Occipital lobe (tissue), 2 donors: ENCODE results near the gene FBXW7. TPM values are rescaled to one million over a fixed set of nuclear protein-coding genes. Genes with fewer than 3 reads are reported as not detected.

Experiments
- DNase-seq: peaks from one replicate; lab custom pipeline; 2025; lab: John Stamatoyannopoulos, UW
- total RNA-seq: library from RNA; depleted of rRNA; stranded (reverse); fragments of >200 nt; gene quantifications from one replicate; pipeline ENCODE4 v1.2.3, GENCODE V29; 2014

FBXW7 gene, protein sequence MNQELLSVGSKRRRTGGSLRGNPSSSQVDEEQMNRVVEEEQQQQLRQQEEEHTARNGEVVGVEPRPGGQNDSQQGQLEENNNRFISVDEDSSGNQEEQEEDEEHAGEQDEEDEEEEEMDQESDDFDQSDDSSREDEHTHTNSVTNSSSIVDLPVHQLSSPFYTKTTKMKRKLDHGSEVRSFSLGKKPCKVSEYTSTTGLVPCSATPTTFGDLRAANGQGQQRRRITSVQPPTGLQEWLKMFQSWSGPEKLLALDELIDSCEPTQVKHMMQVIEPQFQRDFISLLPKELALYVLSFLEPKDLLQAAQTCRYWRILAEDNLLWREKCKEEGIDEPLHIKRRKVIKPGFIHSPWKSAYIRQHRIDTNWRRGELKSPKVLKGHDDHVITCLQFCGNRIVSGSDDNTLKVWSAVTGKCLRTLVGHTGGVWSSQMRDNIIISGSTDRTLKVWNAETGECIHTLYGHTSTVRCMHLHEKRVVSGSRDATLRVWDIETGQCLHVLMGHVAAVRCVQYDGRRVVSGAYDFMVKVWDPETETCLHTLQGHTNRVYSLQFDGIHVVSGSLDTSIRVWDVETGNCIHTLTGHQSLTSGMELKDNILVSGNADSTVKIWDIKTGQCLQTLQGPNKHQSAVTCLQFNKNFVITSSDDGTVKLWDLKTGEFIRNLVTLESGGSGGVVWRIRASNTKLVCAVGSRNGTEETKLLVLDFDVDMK
- 285 TPM for total RNA-seq

GRCh38 chr4:152535903-152536544 lies at the start of gene FBXW7:
Gene FBXW7 (minus strand): TSS chr4:152536092. CDS start chr4:152411803, 124,289 bp downstream.
- peak; percentile 99 for DNase-seq

- DNase-seq: no peak
These were observed 49.1 kb upstream of the FBXW7 start for GRCh38 chr4:152585023-152585441.

- DNase-seq: no peak
These were observed 45.8 kb upstream of the FBXW7 start for GRCh38 chr4:152581536-152582160.

- DNase-seq: no peak
These were observed 44.0 kb upstream of the FBXW7 start for GRCh38 chr4:152579916-152580315.

DNA sequence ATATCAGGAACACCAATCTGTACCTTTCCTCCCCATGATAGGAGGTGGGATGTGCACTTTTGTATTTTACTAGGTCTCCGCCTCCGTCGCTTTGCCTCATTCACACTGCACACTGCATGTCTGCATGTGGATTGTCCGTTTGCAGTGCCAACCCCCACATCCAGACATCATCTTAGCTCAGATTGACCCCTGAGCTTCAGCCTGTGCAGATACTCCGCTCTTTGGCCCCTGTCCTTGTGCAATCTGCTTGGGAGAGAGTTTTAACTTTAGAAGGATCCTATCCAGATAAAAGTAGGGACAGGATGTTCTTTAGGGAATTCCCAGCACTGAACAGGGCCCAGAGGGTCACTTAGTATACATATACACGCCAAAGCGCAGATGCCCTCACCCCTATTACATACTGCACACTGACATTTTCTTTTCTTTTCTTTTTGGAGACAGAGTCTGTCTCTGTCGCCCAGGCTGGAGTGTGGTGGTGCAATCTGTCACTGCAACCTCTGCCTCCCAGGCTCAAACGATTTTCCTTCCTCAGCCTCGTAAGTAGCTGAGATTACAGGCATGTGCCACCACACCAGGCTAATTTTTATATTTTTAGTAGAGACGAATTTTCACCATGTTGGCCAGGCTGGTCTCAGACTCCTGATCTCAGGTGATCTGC lies 43.3 kb upstream of the FBXW7 start:
- DNase-seq: no peak

DNA sequence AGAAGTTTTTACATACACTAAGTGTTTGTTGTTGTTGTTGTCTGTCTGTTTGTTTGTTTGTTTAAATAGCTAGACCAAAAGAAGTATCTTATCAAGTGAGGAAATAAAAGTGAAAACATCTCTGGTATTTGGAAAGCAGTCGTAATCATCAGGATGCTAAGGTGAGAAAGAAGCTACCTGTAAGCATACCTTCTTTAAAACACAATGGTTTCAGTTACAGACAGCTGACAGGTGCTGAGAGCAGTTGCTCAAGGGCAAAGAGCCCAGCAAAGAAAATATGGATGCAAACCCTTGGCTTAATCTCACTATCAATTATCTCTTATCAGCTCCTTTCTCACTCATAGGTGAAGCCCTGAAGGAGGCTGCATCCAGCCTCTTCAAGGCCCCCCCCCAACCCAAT lies 42.8 kb upstream of the FBXW7 start:
- no peak for DNase-seq

- DNase-seq: no peak
These were observed 42.0 kb upstream of the FBXW7 start for GRCh38 chr4:152577708-152578396.

DNA sequence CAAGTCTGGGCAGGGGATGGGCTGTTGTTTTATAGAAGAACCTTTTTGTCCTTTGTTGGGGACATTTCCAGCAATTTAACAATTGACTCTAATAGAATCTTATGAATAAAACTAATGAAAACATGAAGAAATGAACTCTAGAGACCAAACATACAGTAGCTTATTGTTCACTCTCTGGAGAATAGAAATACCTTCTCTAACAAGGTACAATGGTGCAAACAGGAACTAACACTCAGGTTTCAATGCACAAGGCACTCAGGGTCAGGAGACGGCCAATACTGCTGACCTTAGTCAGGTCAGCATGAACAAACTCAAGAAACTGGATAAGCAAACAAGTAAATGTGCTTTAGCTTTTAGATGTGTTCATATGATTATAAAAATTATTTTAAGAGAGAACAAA lies 39.6 kb upstream of the FBXW7 start:
- DNase-seq: no peak

DNA sequence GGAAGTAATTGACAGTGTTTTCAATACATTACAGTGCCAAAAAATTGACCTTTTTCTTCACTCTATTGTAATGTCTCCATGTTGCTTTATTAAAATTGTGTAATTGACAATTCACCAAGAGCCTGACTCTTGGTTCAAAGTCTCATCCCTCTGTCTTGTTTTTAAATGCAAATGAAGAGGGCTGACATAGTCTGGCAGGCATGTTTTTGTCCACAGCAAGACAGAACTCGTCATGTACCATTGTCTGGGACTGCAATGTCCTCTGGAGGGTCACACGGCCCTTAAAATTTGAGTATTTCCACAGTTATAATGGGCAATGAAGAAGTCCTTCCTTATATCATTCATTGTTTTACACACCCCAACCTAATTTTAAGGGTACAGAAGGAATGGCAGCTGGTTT lies 38.0 kb upstream of the FBXW7 start:
- no peak for DNase-seq

DNA sequence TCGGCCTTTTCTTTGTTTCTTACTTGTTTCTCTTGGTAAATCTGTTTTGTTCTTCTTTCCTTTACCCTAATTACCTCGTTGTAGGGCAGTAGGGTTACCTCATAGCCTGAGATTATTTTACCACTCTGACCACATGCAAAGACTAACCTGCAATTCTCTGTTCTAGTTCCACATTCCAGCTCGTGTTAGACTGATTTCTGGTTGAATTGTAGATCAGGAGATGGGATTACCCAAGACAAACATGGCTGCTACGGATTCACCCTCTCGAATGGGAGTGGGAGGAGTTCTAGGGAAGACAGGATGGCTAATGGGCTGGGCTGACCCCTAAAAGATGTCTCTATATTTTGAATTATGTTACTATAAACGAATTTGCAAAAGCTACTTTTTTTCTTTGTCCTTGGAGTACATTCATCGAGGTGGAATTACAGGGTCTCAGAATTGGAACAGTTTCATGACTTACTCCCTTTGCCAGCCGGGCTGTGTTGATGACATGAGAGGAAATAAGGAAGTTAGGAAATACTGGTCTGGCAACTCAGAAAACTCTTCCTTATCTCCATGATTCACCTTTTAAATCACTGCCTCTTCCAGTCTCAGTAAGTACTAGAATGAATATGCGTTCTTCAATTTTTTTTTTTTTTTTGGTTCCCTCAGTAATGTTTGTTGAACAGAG lies 36.7 kb upstream of the FBXW7 start:
- DNase-seq: no peak

DNA sequence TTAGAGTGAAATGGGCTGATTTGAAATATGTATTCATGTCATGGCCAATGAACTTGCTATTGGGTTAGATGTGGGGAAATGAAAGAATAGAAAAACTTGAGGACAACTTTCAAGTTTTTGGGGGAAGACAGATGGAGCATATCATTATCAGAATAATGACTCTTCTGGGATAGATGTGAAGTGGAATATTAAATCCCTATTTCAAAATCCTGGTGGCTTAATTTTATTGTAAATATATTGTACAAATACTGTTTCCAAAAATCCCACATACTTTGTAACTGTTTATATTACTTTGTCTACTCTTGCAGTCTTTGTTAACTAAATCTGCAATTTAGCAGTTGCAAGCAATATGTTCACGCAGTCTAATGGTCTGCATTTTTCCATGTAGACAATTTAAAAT lies 35.9 kb upstream of the FBXW7 start:
- DNase-seq: no peak

- no peak for DNase-seq
These were observed 35.4 kb upstream of the FBXW7 start for GRCh38 chr4:152571296-152571695.

DNA sequence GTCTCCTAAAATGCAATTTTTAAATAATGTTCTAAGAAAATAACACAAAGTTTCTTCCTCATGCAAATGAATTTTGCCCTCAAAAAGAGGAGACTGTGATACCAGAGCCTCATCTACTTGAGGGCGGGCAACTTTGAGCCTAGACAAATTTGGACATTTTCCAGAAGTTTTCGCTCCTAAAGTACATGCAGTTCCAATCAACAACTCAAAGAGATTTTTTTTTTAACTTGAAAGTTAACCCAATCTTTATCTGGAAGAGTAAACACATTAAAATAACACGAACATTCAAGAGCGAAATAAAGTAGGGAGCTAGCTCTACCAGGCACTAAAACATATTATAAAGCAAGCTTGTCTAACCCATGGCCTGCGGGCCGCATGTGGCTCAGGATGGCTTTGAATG lies 29.4 kb upstream of the FBXW7 start:
- no peak for DNase-seq

DNA sequence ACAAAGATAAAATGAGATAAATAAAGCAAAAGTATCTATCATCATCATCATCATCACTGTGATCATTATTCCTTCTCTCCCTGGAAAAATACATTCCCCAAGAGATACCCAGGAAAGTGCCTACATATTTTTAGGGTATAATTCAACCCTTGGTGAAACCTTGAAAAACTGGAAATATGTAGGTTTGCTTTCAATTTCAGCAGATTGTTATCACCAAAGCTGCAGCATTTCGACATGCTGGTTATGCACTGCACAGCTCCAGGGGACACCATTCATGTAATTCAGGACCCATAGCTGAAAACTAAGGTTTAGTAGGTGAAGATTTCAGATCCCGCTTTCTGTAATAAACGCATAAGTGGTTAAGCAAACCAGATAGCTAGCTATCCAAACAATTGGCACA lies 28.4 kb upstream of the FBXW7 start:
- no peak for DNase-seq

GRCh38 chr4:152563209-152563608 lies 27.3 kb upstream of the FBXW7 start:
- DNase-seq: no peak

DNA sequence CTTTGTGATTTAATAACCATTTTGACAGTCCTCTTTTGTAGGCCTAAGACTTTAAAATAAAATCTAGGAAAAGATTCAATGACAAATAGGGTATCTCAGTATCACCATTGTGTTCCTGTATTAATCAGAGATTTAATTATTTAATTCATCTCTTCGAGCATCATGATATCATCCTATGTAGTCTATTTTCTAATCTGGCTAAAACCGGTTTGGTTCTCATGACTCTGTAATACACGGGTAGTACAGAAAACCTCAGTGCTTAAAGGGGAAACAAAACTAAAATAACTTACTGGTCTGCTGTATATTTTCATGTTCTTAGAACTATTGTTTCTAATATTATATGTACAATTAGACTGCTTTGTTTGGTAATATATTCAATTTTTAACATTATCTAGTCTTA lies 23.7 kb upstream of the FBXW7 start:
- DNase-seq: no peak

DNA sequence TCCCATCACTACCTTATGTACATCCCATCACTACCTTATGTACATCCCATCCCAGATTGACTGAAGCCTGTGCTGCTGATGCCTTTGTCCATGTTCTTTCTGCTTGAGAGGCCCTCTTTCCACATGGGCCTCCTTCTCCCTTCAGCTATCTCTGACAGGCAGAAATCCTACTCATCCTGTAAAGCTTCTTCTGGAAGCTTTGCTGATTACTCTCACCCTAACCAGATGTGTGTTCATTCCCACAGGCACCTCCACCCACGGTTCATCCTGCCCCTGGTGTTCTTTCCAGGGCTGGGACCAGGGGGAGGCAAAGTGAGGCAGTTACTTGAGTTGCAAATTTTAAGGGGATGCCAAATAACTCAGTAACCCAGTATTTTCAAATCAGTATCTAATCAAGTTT lies 22.5 kb upstream of the FBXW7 start:
- no peak for DNase-seq

DNA sequence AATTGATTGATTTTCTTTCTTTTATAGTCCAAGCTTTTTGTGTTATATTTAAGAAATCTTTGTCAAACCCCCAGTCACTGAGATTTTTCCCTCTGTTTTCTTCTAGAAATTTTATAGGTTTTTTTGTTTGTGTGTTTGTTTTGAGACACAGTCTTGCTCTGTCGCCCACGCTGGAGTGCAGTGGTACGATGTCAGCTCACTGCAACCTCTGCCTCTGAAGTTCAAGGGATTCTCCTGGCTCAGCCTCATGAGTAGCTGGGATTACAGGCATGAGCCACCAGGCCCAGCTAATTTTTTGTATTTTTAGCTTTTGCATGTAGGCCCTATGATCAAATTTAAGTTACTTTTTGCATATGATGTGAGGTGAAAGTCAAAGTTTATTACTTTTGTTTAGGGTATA lies 20.9 kb upstream of the FBXW7 start:
- no peak for DNase-seq

DNA sequence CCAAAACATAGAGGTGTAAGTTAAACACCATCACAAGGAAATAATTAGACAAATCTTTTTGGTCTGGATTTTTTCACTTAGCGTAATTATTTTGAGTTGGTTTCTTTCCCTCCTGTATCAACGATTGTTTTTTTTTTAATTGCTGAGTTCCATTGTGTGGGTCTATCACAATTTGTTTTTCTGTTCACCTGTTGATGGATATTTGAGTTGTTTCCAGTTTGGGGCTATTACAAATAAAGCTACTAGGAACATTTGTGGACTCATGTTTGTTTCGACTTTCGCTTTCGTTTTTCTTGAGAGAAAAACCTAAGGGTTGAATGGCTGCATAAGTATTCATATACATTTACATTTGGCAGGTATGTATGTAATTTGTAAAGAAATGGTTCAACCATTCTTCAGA lies 20.4 kb upstream of the FBXW7 start:
- DNase-seq: no peak

GRCh38 chr4:152554742-152555141 lies 18.9 kb upstream of the FBXW7 start:
- no peak for DNase-seq
